Measurements from ENCODE around the gene NRROS.

Gene NRROS

DNA sequence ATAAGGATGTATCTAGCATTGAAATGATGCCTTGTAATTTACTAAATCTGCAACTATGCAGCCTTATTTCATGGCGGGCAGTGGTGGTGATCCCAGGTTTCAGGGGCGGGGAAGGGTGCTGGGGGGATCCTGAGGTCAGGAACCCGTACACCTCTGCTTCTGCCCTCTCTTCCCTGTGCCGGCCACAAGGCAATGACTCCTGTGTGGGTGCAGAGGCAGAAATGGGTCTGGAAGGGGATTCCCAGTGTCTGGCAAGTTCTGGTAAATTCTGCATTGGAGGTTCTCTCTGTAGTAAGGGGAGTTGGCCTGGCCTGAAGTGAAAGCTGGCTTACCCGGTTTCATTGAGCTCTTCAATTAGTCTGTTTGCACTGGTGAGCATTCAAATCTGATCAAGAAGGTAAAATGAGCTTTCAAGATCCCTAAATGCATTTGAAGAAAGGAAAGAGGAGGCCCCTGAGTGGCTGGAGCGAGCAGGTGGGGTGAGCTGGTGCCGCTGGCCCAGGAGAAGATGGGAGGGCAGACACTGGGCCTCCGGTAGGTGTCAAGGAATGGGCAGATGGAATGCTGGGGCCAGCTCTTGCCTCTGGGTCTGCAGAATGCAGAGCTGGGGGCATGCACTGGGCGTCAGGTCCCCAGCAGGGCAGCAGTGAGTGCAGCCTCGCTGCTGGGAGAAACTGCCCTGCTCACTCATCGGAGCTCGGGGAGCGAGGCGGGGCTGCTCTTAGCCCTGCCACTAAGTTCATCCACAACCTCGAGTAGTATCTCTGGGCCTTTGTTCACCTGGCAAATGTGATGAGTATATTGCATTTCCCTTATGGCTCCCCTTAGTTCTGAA, 13.7 kb downstream of the NRROS start:
- no peak for TF ChIP-seq ZFP3 (CRISPR knock-in tag; IDR thresholded peaks at IDR 0.05)
- no peak for TF ChIP-seq ZFP30 (CRISPR knock-in tag; IDR thresholded peaks at IDR 0.05)
- TF ChIP-seq BACH2 (CRISPR knock-in tag; IDR thresholded peaks at IDR 0.05; ENCODE audit: borderline replicate concordance), result no peak
- TF ChIP-seq PATZ1 (CRISPR knock-in tag; IDR thresholded peaks at IDR 0.05; ENCODE audit: borderline replicate concordance), result no peak
- no peak for ATAC-seq

DNA sequence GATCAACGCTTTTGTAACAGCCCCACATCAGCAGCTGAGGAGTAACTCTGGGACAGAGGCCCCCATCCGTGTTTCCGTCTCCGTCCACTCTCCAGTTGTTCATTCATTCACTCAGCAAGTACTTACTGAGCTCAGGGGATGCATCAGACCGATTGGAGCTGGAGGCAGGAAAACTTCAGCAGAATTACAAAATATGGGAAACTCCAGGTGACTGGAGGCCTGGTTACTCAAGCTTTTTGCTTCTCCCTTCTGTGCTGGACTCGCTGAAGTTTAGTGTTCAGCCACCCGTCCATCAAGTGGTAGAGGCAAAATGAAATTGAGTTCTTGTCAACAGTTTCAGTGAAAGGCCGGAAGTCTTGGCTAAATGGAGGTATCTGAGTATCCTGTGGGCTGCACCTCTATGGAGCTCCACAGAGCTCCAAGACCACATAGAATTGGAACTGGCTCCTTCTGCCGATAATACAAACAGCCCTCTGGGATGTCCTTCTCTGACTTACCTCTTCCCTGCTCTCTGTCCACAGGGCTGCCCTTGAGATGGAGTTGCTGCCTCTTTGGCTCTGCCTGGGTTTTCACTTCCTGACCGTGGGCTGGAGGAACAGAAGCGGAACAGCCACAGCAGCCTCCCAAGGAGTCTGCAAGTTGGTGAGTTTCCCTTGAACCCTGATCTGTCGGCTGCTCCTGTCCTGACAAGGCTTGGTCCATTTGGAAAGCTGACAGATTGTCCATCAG, 14.7 kb downstream of the NRROS start:
- no peak for ATAC-seq
- TF ChIP-seq RARB (CRISPR knock-in tag; IDR thresholded peaks at IDR 0.05) (no peak), CSDC2 (CRISPR knock-in tag; IDR thresholded peaks at IDR 0.05) (no peak), ZFP3 (CRISPR knock-in tag; IDR thresholded peaks at IDR 0.05) (no peak), PPARA (CRISPR knock-in tag; IDR thresholded peaks at IDR 0.05; ENCODE audit: borderline replicate concordance) (no peak), ZNF565 (CRISPR knock-in tag; conservative IDR thresholded peaks at IDR 0.05; ENCODE audit: low read depth) (no peak), ZNF70 (CRISPR knock-in tag; IDR thresholded peaks at IDR 0.05) (no peak), PATZ1 (CRISPR knock-in tag; IDR thresholded peaks at IDR 0.05; ENCODE audit: borderline replicate concordance) (no peak), ARNTL (CRISPR knock-in tag; IDR thresholded peaks at IDR 0.05; ENCODE audit: borderline replicate concordance, low read depth) (no peak), TOX (CRISPR knock-in tag; IDR thresholded peaks at IDR 0.05; ENCODE audit: borderline replicate concordance) (no peak), GLIS3 (CRISPR knock-in tag; IDR thresholded peaks at IDR 0.05) (no peak), BACH2 (CRISPR knock-in tag; IDR thresholded peaks at IDR 0.05; ENCODE audit: borderline replicate concordance) (no peak), CSRNP3 (CRISPR knock-in tag; IDR thresholded peaks at IDR 0.05) (no peak), ZFP30 (CRISPR knock-in tag; IDR thresholded peaks at IDR 0.05) (no peak), ESRRG (CRISPR knock-in tag; IDR thresholded peaks at IDR 0.05) (no peak)
- TF ChIP-seq, protein P1, sequence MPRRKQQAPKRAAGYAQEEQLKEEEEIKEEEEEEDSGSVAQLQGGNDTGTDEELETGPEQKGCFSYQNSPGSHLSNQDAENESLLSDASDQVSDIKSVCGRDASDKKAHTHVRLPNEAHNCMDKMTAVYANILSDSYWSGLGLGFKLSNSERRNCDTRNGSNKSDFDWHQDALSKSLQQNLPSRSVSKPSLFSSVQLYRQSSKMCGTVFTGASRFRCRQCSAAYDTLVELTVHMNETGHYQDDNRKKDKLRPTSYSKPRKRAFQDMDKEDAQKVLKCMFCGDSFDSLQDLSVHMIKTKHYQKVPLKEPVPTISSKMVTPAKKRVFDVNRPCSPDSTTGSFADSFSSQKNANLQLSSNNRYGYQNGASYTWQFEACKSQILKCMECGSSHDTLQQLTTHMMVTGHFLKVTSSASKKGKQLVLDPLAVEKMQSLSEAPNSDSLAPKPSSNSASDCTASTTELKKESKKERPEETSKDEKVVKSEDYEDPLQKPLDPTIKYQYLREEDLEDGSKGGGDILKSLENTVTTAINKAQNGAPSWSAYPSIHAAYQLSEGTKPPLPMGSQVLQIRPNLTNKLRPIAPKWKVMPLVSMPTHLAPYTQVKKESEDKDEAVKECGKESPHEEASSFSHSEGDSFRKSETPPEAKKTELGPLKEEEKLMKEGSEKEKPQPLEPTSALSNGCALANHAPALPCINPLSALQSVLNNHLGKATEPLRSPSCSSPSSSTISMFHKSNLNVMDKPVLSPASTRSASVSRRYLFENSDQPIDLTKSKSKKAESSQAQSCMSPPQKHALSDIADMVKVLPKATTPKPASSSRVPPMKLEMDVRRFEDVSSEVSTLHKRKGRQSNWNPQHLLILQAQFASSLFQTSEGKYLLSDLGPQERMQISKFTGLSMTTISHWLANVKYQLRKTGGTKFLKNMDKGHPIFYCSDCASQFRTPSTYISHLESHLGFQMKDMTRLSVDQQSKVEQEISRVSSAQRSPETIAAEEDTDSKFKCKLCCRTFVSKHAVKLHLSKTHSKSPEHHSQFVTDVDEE (CRISPR knock-in tag; IDR thresholded peaks at IDR 0.05), result no peak
- TF ChIP-seq, protein P2, sequence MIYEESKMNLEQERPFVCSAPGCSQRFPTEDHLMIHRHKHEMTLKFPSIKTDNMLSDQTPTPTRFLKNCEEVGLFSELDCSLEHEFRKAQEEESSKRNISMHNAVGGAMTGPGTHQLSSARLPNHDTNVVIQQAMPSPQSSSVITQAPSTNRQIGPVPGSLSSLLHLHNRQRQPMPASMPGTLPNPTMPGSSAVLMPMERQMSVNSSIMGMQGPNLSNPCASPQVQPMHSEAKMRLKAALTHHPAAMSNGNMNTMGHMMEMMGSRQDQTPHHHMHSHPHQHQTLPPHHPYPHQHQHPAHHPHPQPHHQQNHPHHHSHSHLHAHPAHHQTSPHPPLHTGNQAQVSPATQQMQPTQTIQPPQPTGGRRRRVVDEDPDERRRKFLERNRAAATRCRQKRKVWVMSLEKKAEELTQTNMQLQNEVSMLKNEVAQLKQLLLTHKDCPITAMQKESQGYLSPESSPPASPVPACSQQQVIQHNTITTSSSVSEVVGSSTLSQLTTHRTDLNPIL (CRISPR knock-in tag; IDR thresholded peaks at IDR 0.05; ENCODE audit: low read depth), result no peak

- ATAC-seq, result no peak
- no peak for TF ChIP-seq PPARA (CRISPR knock-in tag; IDR thresholded peaks at IDR 0.05; ENCODE audit: borderline replicate concordance)
- TF ChIP-seq ZNF8 (CRISPR knock-in tag; IDR thresholded peaks at IDR 0.05), result no peak
- no peak for TF ChIP-seq RARB (CRISPR knock-in tag; IDR thresholded peaks at IDR 0.05)
- TF ChIP-seq, protein P2 (CRISPR knock-in tag; IDR thresholded peaks at IDR 0.05; ENCODE audit: low read depth), result no peak
- no peak for TF ChIP-seq SNAI2 (CRISPR knock-in tag; IDR thresholded peaks at IDR 0.05)
- no peak for TF ChIP-seq PATZ1 (CRISPR knock-in tag; IDR thresholded peaks at IDR 0.05; ENCODE audit: borderline replicate concordance)
- no peak for TF ChIP-seq ZNF70 (CRISPR knock-in tag; IDR thresholded peaks at IDR 0.05)
- TF ChIP-seq ISL1 (CRISPR knock-in tag; IDR thresholded peaks at IDR 0.05), result no peak
- no peak for TF ChIP-seq ZNF565 (CRISPR knock-in tag; conservative IDR thresholded peaks at IDR 0.05; ENCODE audit: low read depth)
- TF ChIP-seq OSR1 (CRISPR knock-in tag; IDR thresholded peaks at IDR 0.05), result no peak
- no peak for TF ChIP-seq TOX (CRISPR knock-in tag; IDR thresholded peaks at IDR 0.05; ENCODE audit: borderline replicate concordance)
- TF ChIP-seq ZFP3 (CRISPR knock-in tag; IDR thresholded peaks at IDR 0.05), result no peak
These were observed 15.2 kb downstream of the NRROS start for GRCh38 chr3:196654735-196655090.

Measured in SK-N-SH treated with all-trans-retinoic acid at 6 μM for 48 hours (cell line).